ENCODE data around the gene KMT2C. TPM values are rescaled to one million over a fixed set of nuclear protein-coding genes. Genes with fewer than 3 reads are reported as not detected.
A peak's percentile ranks its signal among the peaks of the same experiment; 100 is the strongest.
"Not testable (repeated sequence)": the region's sequence is repeated elsewhere in the genome, so short reads cannot be mapped to it uniquely, and the experiment has no call there.

Gene KMT2C
- total RNA-seq, 2 experiments from 2014 or later: 47.5 to 105 TPM

GRCh38 chr7:152430854-152431253 is 4.9 kb downstream of the KMT2C start:
- Histone ChIP-seq H3K36me3 (ENCODE audit: insufficient read depth, low read length) (peaks cover 22% of the 10 kb centered on the region), H3K4me3 (ENCODE audit: low read depth, low read length, poor library complexity, severe bottlenecking) (no peak overlapping the region), H3K4me1 (ENCODE audit: insufficient read depth, low read length, poor library complexity, severe bottlenecking) (peaks cover 44% of the 10 kb centered on the region), H3K4me2 (ENCODE audit: low read length) (peak overlapping the region; percentile 10; the same call in 1 of the 2 replicates), H3K9me2 (ENCODE audit: insufficient read depth, low read length) (no peaks in the 10 kb centered on the region), H3K27ac (ENCODE audit: low read depth, low read length, poor library complexity, severe bottlenecking) (no peak overlapping the region), H4K20me1 (ENCODE audit: insufficient read depth, low read length) (peaks cover 35% of the 10 kb centered on the region), H2AFZ (ENCODE audit: low read length) (no peak overlapping the region), H3K9me3 (ENCODE audit: low read length) (no peaks in the 10 kb centered on the region), H3K79me2 (ENCODE audit: insufficient read depth, low read depth, low read length) (peaks cover 93% of the 10 kb centered on the region)
- ChIA-PET POLR2A (interaction anchor here (0.7 kb wide), 1 partner anchor 278 kb away, joined by 3 read pairs; no protein-coding TSS in a partner anchor), CTCF (ENCODE audit: unreplicated experiment) (no interaction called here)
- intact Hi-C loops (cut with micrococcal nuclease; ENCODE audit: unreplicated experiment): loop anchor here (10.0 kb wide), 2 partner anchors 244 to 1086 kb away; partner anchors contain the start of genes NUB1 and XRCC2
- TF ChIP-seq EZH2phosphoT487 (IDR thresholded peaks at IDR 0.05; ENCODE audit: borderline replicate concordance, low read depth, low read length) (no peak), CTCF (conservative IDR thresholded peaks at IDR 0.05; ENCODE audit: low read length) (no peak)
- no TSS peak for BruUV-seq (replicated peaks)
- no peak for DNase-seq (ENCODE audit: low spot score)

DNA sequence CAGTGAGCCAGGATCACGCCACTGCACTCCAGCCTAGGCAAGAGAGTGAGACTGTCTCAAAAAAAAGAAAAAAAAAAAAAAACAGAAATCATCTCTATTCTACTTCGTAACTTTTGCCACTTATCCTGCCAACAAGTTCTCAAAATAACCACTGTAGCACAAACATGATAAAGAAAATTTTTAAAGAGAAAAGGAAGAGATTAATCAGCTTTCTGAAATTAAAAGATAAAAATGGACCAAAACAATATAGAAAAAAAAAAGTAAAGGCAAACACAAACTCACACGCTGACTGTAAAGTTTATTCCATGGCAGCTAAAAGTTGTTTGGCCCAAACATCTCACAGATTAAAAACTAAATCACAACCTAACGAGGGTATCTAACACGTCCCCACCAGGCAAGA is 5.7 kb downstream of the KMT2C start:
- Histone ChIP-seq H3K79me2 (ENCODE audit: insufficient read depth, low read depth, low read length) (peaks cover 100% of the 10 kb centered on the region), H3K4me1 (ENCODE audit: insufficient read depth, low read length, poor library complexity, severe bottlenecking) (peaks cover 44% of the 10 kb centered on the region), H3K36me3 (ENCODE audit: insufficient read depth, low read length) (peaks cover 28% of the 10 kb centered on the region), H4K20me1 (ENCODE audit: insufficient read depth, low read length) (peaks cover 35% of the 10 kb centered on the region)
- H3K9me2 ChIP-seq (ENCODE audit: insufficient read depth, low read length); H3K4me3 ChIP-seq (ENCODE audit: low read depth, low read length, poor library complexity, severe bottlenecking); H3K9me3 ChIP-seq (ENCODE audit: low read length); H2AFZ ChIP-seq (ENCODE audit: low read length); CTCF ChIA-PET (ENCODE audit: unreplicated experiment); H3K27ac ChIP-seq (ENCODE audit: low read depth, low read length, poor library complexity, severe bottlenecking); DNase-seq (ENCODE audit: low spot score); BruUV-seq (replicated peaks); H3K4me2 ChIP-seq (ENCODE audit: low read length): not testable (repeated sequence)
- POLR2A ChIA-PET: interaction anchor here (0.6 to 1.5 kb wide), 6 partner anchors 15 to 203 kb away, joined by 3 to 6 read pairs (median 4); no protein-coding TSS in a partner anchor
- intact Hi-C loops (cut with micrococcal nuclease; ENCODE audit: unreplicated experiment): loop anchor here (10.0 kb wide), 2 partner anchors 245 to 1085 kb away; partner anchors contain the start of genes NUB1 and XRCC2

GRCh38 chr7:152424348-152425108 is 11.3 kb downstream of the KMT2C start:
- Histone ChIP-seq H3K9me2 (ENCODE audit: insufficient read depth, low read length) (no peaks in the 10 kb centered on the region), H4K20me1 (ENCODE audit: insufficient read depth, low read length) (peaks cover 16% of the 10 kb centered on the region), H3K27ac (ENCODE audit: low read depth, low read length, poor library complexity, severe bottlenecking) (no peak overlapping the region), H3K79me2 (ENCODE audit: insufficient read depth, low read depth, low read length) (peaks cover 100% of the 10 kb centered on the region), H3K4me2 (ENCODE audit: low read length) (no peak overlapping the region), H3K4me1 (ENCODE audit: insufficient read depth, low read length, poor library complexity, severe bottlenecking) (peaks cover 24% of the 10 kb centered on the region), H3K36me3 (ENCODE audit: insufficient read depth, low read length) (peaks cover 74% of the 10 kb centered on the region), H2AFZ (ENCODE audit: low read length) (no peak overlapping the region), H3K4me3 (ENCODE audit: low read depth, low read length, poor library complexity, severe bottlenecking) (no peak overlapping the region), H3K9me3 (ENCODE audit: low read length) (peaks cover 27% of the 10 kb centered on the region)
- intact Hi-C loops (cut with micrococcal nuclease; ENCODE audit: unreplicated experiment): no loop called here
- no TSS peak for BruUV-seq (replicated peaks)
- no peak for DNase-seq (ENCODE audit: low spot score)
- ChIA-PET CTCF (ENCODE audit: unreplicated experiment) (no interaction called here), POLR2A (interaction anchor here (0.6 kb wide), 1 partner anchor 55 kb away, joined by 3 read pairs; no protein-coding TSS in a partner anchor)
- TF ChIP-seq EZH2phosphoT487 (IDR thresholded peaks at IDR 0.05; ENCODE audit: borderline replicate concordance, low read depth, low read length) (no peak), CTCF (conservative IDR thresholded peaks at IDR 0.05; ENCODE audit: low read length) (no peak)

Measured in OCI-LY7 (cell line).